HG03095 (cell line): Measurements from ENCODE around the gene S100B.
"Not testable (repeated sequence)": the region's sequence is repeated elsewhere in the genome, so short reads cannot be mapped to it uniquely, and the experiment has no call there.

Experiments
- ATAC-seq: cut with Tn5 transposase; IDR thresholded peaks from one replicate; pipeline ENCODE4 v1.9.1; 2021; ENCODE audit warnings: moderate library complexity; ENCODE audit not compliant: unreplicated experiment

S100B gene

GRCh38 chr21:46604975-46605766 is at the start of gene S100B:
S100B (minus strand) TSS chr21:46605082; CDS start chr21:46602415, 2,667 bp downstream.
- no peak for ATAC-seq

GRCh38 chr21:46651121-46651520 is 46.2 kb upstream of the S100B start:
- ATAC-seq: no peak

- no peak for ATAC-seq
Measured at GRCh38 chr21:46650476-46651098, 45.7 kb upstream of the S100B start.

GRCh38 chr21:46649356-46649755 is 44.5 kb upstream of the S100B start:
- no peak for ATAC-seq

- no peak for ATAC-seq
Measured at GRCh38 chr21:46648539-46648938, 43.7 kb upstream of the S100B start.

GRCh38 chr21:46646541-46647154 is 41.8 kb upstream of the S100B start:
- ATAC-seq: no peak

- ATAC-seq: no peak
Measured at GRCh38 chr21:46645840-46646239, 41.0 kb upstream of the S100B start.

- no peak for ATAC-seq
Measured at GRCh38 chr21:46643379-46644177, 38.7 kb upstream of the S100B start.

- ATAC-seq: no peak
Measured at GRCh38 chr21:46641656-46642055, 36.8 kb upstream of the S100B start.

- no peak for ATAC-seq
Measured at GRCh38 chr21:46639489-46640386, 34.9 kb upstream of the S100B start.

- ATAC-seq: no peak
Measured at GRCh38 chr21:46637952-46638746, 33.3 kb upstream of the S100B start.

- ATAC-seq: no peak
Measured at GRCh38 chr21:46636550-46637285, 31.8 kb upstream of the S100B start.

GRCh38 chr21:46636181-46636512 is 31.3 kb upstream of the S100B start:
- no peak for ATAC-seq

GRCh38 chr21:46635324-46636180 is 30.7 kb upstream of the S100B start, which contains the start of gene PRMT2:
PRMT2 (plus strand) TSS chr21:46635674; CDS start chr21:46636952, 1,278 bp downstream.
- ATAC-seq: peak; percentile 83

GRCh38 chr21:46634966-46635323 is 30.1 kb upstream of the S100B start:
- peak; percentile 3 for ATAC-seq

- ATAC-seq: no peak
Measured at GRCh38 chr21:46634427-46634826, 29.5 kb upstream of the S100B start.

- no peak for ATAC-seq
Measured at GRCh38 chr21:46633566-46633965, 28.7 kb upstream of the S100B start.

- not testable (repeated sequence) for ATAC-seq
Measured at GRCh38 chr21:46630915-46631314, 26.0 kb upstream of the S100B start.
